HEK293 (cell line): ENCODE measurements around the gene CNTN4.

Experiments
- CTCF ChIA-PET: fragments of 350-600 bp; formaldehyde crosslinking; extraction: SDS; loops from one replicate; lab custom pipeline; 2021; ENCODE audit warnings: antibody characterized with exemption; lab: Yijun Ruan, JAX
- POLR2A ChIA-PET: fragments of 300-600 bp; formaldehyde crosslinking; extraction: SDS; loops from one replicate; lab custom pipeline; 2020; ENCODE audit warnings: antibody characterized with exemption, inconsistent platforms; lab: Yijun Ruan, JAX
- H3K27ac ChIP-seq: fragments of 200-500 bp; sonication (Bioruptor generic); 2 replicates; pipeline ENCODE4 v1.5.1; 2014; ENCODE audit warnings: low read depth, low read length, control low read depth, inconsistent platforms; ENCODE audit errors: extremely low read depth
- H3K36me3 ChIP-seq, 2 experiments: fragments of 200-500 bp in 1 of 2; sonication (Bioruptor generic) in 1 of 2; 1 replicate in 1 of 2; 2 replicates in 1 of 2; pipeline ENCODE4 v1.5.1; 2014 to 2017; ENCODE audit warnings: inconsistent platforms in 2 of 2, low read length in 2 of 2; ENCODE audit not compliant: control insufficient read depth in 2 of 2, insufficient read depth in 1 of 2
- H3K4me1 ChIP-seq: fragments of 200-500 bp; sonication (Bioruptor generic); 2 replicates; pipeline ENCODE4 v1.5.1; 2014; ENCODE audit warnings: mild to moderate bottlenecking, low read length, inconsistent platforms; ENCODE audit not compliant: control insufficient read depth, insufficient read depth
- H3K4me3 ChIP-seq: 2 replicates; pipeline ENCODE4 v1.5.1; 2011; ENCODE audit warnings: low read depth, mild to moderate bottlenecking, control low read depth, low read length, moderate library complexity
- H3K9me3 ChIP-seq: fragments of 200-500 bp; sonication (Bioruptor generic); 2 replicates; pipeline ENCODE4 v1.5.1; 2014; ENCODE audit warnings: low read depth, low read length, inconsistent platforms; ENCODE audit not compliant: control insufficient read depth, insufficient read depth
- BCL11B ChIP-seq: fragments of 450-650 bp; formaldehyde crosslinking; IDR thresholded peaks from 2 replicates; pipeline ENCODE4 v1.5.1; 2016; ENCODE audit warnings: low read depth, missing biosample characterization, missing genetic modification characterization
- GLI2 ChIP-seq: fragments of 450-650 bp; formaldehyde crosslinking; IDR thresholded peaks from 2 replicates; pipeline ENCODE4; 2017; ENCODE audit warnings: missing biosample characterization, missing genetic modification characterization, low read depth, borderline replicate concordance
- KLF16 ChIP-seq: fragments of 450-650 bp; formaldehyde crosslinking; IDR thresholded peaks from 2 replicates; pipeline ENCODE4 v1.5.1; 2017; ENCODE audit warnings: missing biosample characterization, missing genetic modification characterization
- REST ChIP-seq: fragments of 450-650 bp; formaldehyde crosslinking; IDR thresholded peaks from 2 replicates; pipeline ENCODE4 v1.5.1; 2016; ENCODE audit warnings: missing biosample characterization, missing genetic modification characterization
- SCRT1 ChIP-seq: fragments of 450-650 bp; formaldehyde crosslinking; IDR thresholded peaks from 2 replicates; pipeline ENCODE4 v1.5.1; 2016; ENCODE audit warnings: missing biosample characterization, missing genetic modification characterization, borderline replicate concordance
- WT1 ChIP-seq: fragments of 450-650 bp; formaldehyde crosslinking; IDR thresholded peaks from 2 replicates; pipeline ENCODE4 v1.5.1; 2016; ENCODE audit warnings: missing biosample characterization, missing genetic modification characterization
- YY1 ChIP-seq: fragments of 450-650 bp; formaldehyde crosslinking; IDR thresholded peaks from 2 replicates; pipeline ENCODE4 v1.5.1; 2018; ENCODE audit warnings: missing biosample characterization, missing genetic modification characterization
- ZBTB20 ChIP-seq: fragments of 450-650 bp; formaldehyde crosslinking; IDR thresholded peaks from 2 replicates; pipeline ENCODE4 v1.5.1; 2016; ENCODE audit warnings: missing biosample characterization, missing genetic modification characterization
- ZNF112 ChIP-seq: fragments of 450-650 bp; formaldehyde crosslinking; IDR thresholded peaks from 2 replicates; pipeline ENCODE4 v1.5.0; 2017; ENCODE audit warnings: missing biosample characterization, missing genetic modification characterization
- ZNF114 ChIP-seq: fragments of 450-650 bp; formaldehyde crosslinking; IDR thresholded peaks from 2 replicates; pipeline ENCODE4 v1.5.0; 2017; ENCODE audit warnings: missing biosample characterization, missing genetic modification characterization
- ZNF175 ChIP-seq: fragments of 450-650 bp; formaldehyde crosslinking; IDR thresholded peaks from 2 replicates; pipeline ENCODE4 v1.5.1; 2016; ENCODE audit warnings: missing biosample characterization, missing genetic modification characterization
- ZNF2 ChIP-seq: fragments of 450-650 bp; formaldehyde crosslinking; IDR thresholded peaks from 2 replicates; pipeline ENCODE4 v1.5.1; 2016; ENCODE audit warnings: missing biosample characterization, missing genetic modification characterization
- ZNF214 ChIP-seq: fragments of 450-650 bp; formaldehyde crosslinking; IDR thresholded peaks from 2 replicates; pipeline ENCODE4 v1.5.1; 2017; ENCODE audit warnings: missing biosample characterization, mild to moderate bottlenecking, missing genetic modification characterization, borderline replicate concordance
- ZNF24 ChIP-seq: fragments of 450-650 bp; formaldehyde crosslinking; IDR thresholded peaks from 2 replicates; pipeline ENCODE4 v1.5.1; 2016; ENCODE audit warnings: missing biosample characterization, missing genetic modification characterization
- ZNF514 ChIP-seq: fragments of 450-650 bp; formaldehyde crosslinking; IDR thresholded peaks from 2 replicates; pipeline ENCODE4 v1.5.1; 2016; ENCODE audit warnings: missing biosample characterization, missing genetic modification characterization
- ZNF555 ChIP-seq: fragments of 450-650 bp; formaldehyde crosslinking; conservative IDR thresholded peaks from 2 replicates; pipeline ENCODE4 v1.5.1; 2017; ENCODE audit warnings: missing biosample characterization, mild to moderate bottlenecking, missing genetic modification characterization, inconsistent platforms
- ZNF571 ChIP-seq: fragments of 450-650 bp; formaldehyde crosslinking; IDR thresholded peaks from 2 replicates; pipeline ENCODE4 v1.5.0; 2017; ENCODE audit warnings: missing biosample characterization, missing genetic modification characterization
- ZNF585B ChIP-seq: fragments of 450-650 bp; formaldehyde crosslinking; IDR thresholded peaks from 2 replicates; pipeline ENCODE4 v1.5.1; 2016; ENCODE audit warnings: missing biosample characterization, missing genetic modification characterization
- ZNF621 ChIP-seq: fragments of 450-650 bp; formaldehyde crosslinking; IDR thresholded peaks from 2 replicates; pipeline ENCODE4 v1.5.1; 2017; ENCODE audit warnings: missing biosample characterization, missing genetic modification characterization
- ZNF623 ChIP-seq: fragments of 450-650 bp; formaldehyde crosslinking; IDR thresholded peaks from 2 replicates; pipeline ENCODE4 v1.5.1; 2016; ENCODE audit warnings: missing biosample characterization, missing genetic modification characterization
- ZNF629 ChIP-seq: fragments of 450-650 bp; formaldehyde crosslinking; IDR thresholded peaks from 2 replicates; pipeline ENCODE4 v1.5.1; 2017; ENCODE audit warnings: missing biosample characterization, missing genetic modification characterization
- ZNF654 ChIP-seq: fragments of 450-650 bp; formaldehyde crosslinking; IDR thresholded peaks from 2 replicates; pipeline ENCODE4 v1.5.1; 2016; ENCODE audit warnings: low read depth, missing biosample characterization, missing genetic modification characterization
- ZNF776 ChIP-seq: fragments of 450-650 bp; formaldehyde crosslinking; IDR thresholded peaks from 2 replicates; pipeline ENCODE4 v1.5.0; 2017; ENCODE audit warnings: missing biosample characterization, missing genetic modification characterization, borderline replicate concordance
- ZNF785 ChIP-seq: fragments of 450-650 bp; formaldehyde crosslinking; IDR thresholded peaks from 2 replicates; pipeline ENCODE4 v1.5.1; 2016; ENCODE audit warnings: missing biosample characterization, missing genetic modification characterization
- TF ChIP-seq, protein P1 (sequence below): fragments of 450-650 bp; formaldehyde crosslinking; IDR thresholded peaks from 2 replicates; pipeline ENCODE4 v1.5.1; 2016; ENCODE audit warnings: missing biosample characterization, missing genetic modification characterization, low read depth
- TF ChIP-seq, protein P2 (sequence below): fragments of 450-650 bp; formaldehyde crosslinking; IDR thresholded peaks from 2 replicates; pipeline ENCODE4 v1.5.1; 2017; ENCODE audit warnings: missing biosample characterization, missing genetic modification characterization

Gene CNTN4

DNA sequence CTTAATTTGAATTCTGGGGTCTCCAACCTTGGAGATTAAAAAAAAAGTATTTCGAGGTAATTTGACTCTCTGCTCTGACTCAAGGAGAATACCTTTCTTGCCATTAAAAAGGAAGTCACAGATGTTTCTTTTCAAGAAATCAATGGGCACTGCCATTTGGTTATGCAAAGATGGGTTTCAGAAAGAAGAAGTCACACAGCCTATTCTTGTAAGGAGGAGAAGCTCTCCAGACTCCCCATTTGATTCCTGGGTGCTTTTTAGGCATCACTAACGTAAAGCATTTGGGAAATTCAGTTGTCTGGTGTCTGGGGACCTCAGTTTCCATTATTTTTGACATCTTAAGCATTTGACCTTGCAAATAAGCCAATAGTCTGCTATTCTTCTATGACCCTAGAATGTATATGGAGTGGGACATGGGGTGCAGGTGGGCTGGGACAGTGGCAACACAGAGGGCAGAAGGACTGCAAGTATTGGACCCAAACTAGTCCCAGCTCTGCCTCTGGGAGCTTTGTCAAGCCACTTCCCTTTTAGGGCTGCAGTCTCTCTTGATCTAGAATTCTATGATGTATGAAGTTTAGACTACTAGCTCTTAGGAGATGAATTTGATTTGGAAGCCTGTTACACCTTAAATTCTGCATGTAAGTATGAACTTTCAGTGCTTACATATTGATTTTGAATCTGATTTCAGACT lies 983.7 kb downstream of the CNTN4 start:
- Histone ChIP-seq H3K4me3 (no peak overlapping the region), H3K36me3 (no peaks in the 10 kb centered on the region), H3K4me1 (no peaks in the 10 kb centered on the region), H3K9me3 (no peaks in the 10 kb centered on the region), H3K27ac (no peak overlapping the region)
- POLR2A ChIA-PET: interaction anchor here (0.5 kb wide), 1 partner anchor 25 kb away, joined by 4 read pairs; no protein-coding TSS in a partner anchor
- TF ChIP-seq ZNF571 (tag by site-specific recombination) (no peak), ZNF654 (tag by site-specific recombination) (no peak), ZNF112 (tag by site-specific recombination) (no peak), ZNF24 (tag by site-specific recombination) (no peak), REST (tag by site-specific recombination) (no peak), ZNF629 (no peak), ZNF776 (no peak)
- TF ChIP-seq, all 188 proteins: peak for 0
- CTCF ChIA-PET: no interaction called here

DNA sequence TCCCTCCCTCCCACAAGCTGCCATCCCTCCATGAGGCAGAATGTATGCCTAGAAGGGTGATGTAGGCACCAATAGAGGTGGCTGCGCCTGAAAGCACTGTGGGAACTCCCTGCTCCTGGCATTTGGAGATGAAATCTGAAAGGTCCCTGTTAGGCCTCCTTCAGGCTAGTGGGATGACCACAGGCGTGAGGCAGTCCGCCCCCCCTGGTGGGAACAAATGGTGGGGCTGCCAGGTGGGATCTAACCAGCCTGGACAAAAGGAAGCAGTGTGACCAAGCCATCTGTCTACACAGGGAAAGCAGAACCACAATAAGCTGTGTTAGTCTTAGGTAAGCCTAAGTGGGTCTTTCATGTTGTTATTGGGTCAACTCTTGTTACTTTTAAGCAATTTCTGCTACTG lies 986.2 kb downstream of the CNTN4 start:
- ChIA-PET POLR2A (no interaction called here), CTCF (no interaction called here)
- H3K4me3 ChIP-seq: no peak overlapping the region

DNA sequence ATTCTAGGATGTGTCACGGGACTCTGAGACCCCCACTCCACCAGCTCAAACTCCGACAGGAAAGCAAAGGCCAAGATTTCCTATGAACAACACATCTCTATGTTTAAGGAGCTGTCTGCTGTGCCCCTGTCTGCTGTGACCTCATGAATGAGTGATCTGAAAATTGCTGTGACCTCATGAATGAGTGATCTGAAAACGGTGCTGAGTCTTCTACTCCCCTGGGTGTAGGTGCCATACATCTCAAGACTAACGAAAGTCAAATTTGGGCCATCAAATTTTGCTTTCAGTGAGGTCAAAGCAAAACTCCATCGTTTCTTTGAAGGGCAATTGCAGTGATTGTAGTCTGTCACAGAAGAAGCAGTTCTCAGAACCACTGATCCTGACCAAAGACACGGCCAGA lies 987.1 kb downstream of the CNTN4 start:
- no peaks in the 10 kb centered on the region for H3K36me3 ChIP-seq
- no peak for TF ChIP-seq ZNF514 (tag by site-specific recombination)
- TF ChIP-seq, protein P1, sequence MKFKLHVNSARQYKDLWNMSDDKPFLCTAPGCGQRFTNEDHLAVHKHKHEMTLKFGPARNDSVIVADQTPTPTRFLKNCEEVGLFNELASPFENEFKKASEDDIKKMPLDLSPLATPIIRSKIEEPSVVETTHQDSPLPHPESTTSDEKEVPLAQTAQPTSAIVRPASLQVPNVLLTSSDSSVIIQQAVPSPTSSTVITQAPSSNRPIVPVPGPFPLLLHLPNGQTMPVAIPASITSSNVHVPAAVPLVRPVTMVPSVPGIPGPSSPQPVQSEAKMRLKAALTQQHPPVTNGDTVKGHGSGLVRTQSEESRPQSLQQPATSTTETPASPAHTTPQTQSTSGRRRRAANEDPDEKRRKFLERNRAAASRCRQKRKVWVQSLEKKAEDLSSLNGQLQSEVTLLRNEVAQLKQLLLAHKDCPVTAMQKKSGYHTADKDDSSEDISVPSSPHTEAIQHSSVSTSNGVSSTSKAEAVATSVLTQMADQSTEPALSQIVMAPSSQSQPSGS (tag by site-specific recombination): no peak
- TF ChIP-seq ZNF623 (tag by site-specific recombination): no peak
- TF ChIP-seq ZNF214 (tag by site-specific recombination): no peak
- no peak for TF ChIP-seq GLI2 (tag by site-specific recombination)
- TF ChIP-seq ZNF2 (tag by site-specific recombination): no peak
- TF ChIP-seq ZNF585B (tag by site-specific recombination): no peak
- TF ChIP-seq ZNF621 (tag by site-specific recombination): no peak
- TF ChIP-seq KLF16 (tag by site-specific recombination): no peak
- TF ChIP-seq ZNF555: no peak
- TF ChIP-seq YY1 (tag by site-specific recombination): no peak
- TF ChIP-seq ZNF112 (tag by site-specific recombination): no peak
- TF ChIP-seq BCL11B: no peak
- no peak for TF ChIP-seq ZNF175 (tag by site-specific recombination)
- no peak for TF ChIP-seq ZNF785 (tag by site-specific recombination)
- TF ChIP-seq, protein P2, sequence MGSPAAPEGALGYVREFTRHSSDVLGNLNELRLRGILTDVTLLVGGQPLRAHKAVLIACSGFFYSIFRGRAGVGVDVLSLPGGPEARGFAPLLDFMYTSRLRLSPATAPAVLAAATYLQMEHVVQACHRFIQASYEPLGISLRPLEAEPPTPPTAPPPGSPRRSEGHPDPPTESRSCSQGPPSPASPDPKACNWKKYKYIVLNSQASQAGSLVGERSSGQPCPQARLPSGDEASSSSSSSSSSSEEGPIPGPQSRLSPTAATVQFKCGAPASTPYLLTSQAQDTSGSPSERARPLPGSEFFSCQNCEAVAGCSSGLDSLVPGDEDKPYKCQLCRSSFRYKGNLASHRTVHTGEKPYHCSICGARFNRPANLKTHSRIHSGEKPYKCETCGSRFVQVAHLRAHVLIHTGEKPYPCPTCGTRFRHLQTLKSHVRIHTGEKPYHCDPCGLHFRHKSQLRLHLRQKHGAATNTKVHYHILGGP (tag by site-specific recombination): no peak
- ChIA-PET CTCF (no interaction called here), POLR2A (no interaction called here)
- no peaks in the 10 kb centered on the region for H3K4me1 ChIP-seq
- no peak overlapping the region for H3K4me3 ChIP-seq
- H3K9me3 ChIP-seq: no peaks in the 10 kb centered on the region
- no peak overlapping the region for H3K27ac ChIP-seq

More for the DNA sequence above, 986.2 kb downstream of the CNTN4 start:
- Histone ChIP-seq H3K4me1 (no peaks in the 10 kb centered on the region), H3K36me3 (no peaks in the 10 kb centered on the region), H3K9me3 (no peaks in the 10 kb centered on the region), H3K27ac (no peak overlapping the region)
- TF ChIP-seq ZNF114 (no peak), SCRT1 (no peak), WT1 (tag by site-specific recombination) (no peak), ZBTB20 (tag by site-specific recombination) (no peak)
